OCI-LY7 (cell line): Measurements from ENCODE around the gene MEGF8. TPM values are rescaled to one million over a fixed set of nuclear protein-coding genes. Genes with fewer than 3 reads are reported as not detected.

Source experiments
- BruUV-seq: library from RNA; stranded (reverse); fragments of 400-500 nt; replicated peaks from 2 replicates; lab custom pipeline; 2021; lab: Mats Ljungman, UMichigan
- CTCF ChIA-PET: fragments of 300-600 bp; sonication (Branson Sonifier 250); formaldehyde crosslinking; loops from one replicate; lab custom pipeline; 2022; ENCODE audit warnings: antibody characterized with exemption; ENCODE audit not compliant: unreplicated experiment; lab: Charles Lee
- POLR2A ChIA-PET: fragments of 300-600 bp; sonication (Branson Sonifier 250); formaldehyde crosslinking; loops from one replicate; lab custom pipeline; 2022; ENCODE audit warnings: antibody characterized with exemption; lab: Charles Lee
- DNase-seq: peaks from one replicate; pipeline ENCODE4 v3.0.0-alpha.2; 2015; ENCODE audit warnings: low spot score
- H2AFZ ChIP-seq: fragments of 200-600 bp; sonication (generic), shearing (Covaris generic); 2 replicates; pipeline ENCODE4 v1.6.1; 2014; ENCODE audit warnings: mild to moderate bottlenecking, antibody characterized with exemption, low read length, moderate library complexity
- H3K27ac ChIP-seq: fragments of 200-600 bp; sonication (generic); 2 replicates; pipeline ENCODE4 v1.5.1; 2014; ENCODE audit warnings: mixed run types, low read depth, mild to moderate bottlenecking, moderate library complexity, low read length, inconsistent platforms; ENCODE audit not compliant: poor library complexity, severe bottlenecking
- H3K36me3 ChIP-seq: fragments of 200-600 bp; sonication (generic); 2 replicates; pipeline ENCODE4 v1.6.1; 2014; ENCODE audit warnings: mild to moderate bottlenecking, antibody characterized with exemption, low read length, moderate library complexity, mixed read lengths; ENCODE audit not compliant: insufficient read depth
- H3K4me1 ChIP-seq: fragments of 200-600 bp; sonication (generic); 2 replicates; pipeline ENCODE4 v1.5.1; 2014; ENCODE audit warnings: mild to moderate bottlenecking, low read length; ENCODE audit not compliant: insufficient read depth, poor library complexity, severe bottlenecking
- H3K4me2 ChIP-seq: fragments of 200-600 bp; sonication (generic); 2 replicates; pipeline ENCODE4 v1.6.1; 2014; ENCODE audit warnings: mild to moderate bottlenecking, low read length
- H3K4me3 ChIP-seq: fragments of 200-600 bp; sonication (generic); 2 replicates; pipeline ENCODE4 v1.5.1; 2014; ENCODE audit warnings: mild to moderate bottlenecking, low read depth, low read length; ENCODE audit not compliant: poor library complexity, severe bottlenecking
- H3K79me2 ChIP-seq: fragments of 200-600 bp; sonication (generic); 2 replicates; pipeline ENCODE4 v1.6.1; 2016; ENCODE audit warnings: low read depth, mild to moderate bottlenecking, low read length, moderate library complexity, mixed read lengths; ENCODE audit not compliant: insufficient read depth
- H3K9me2 ChIP-seq: fragments of 200-600 bp; sonication (generic); 2 replicates; pipeline ENCODE4 v1.6.1; 2016; ENCODE audit warnings: mild to moderate bottlenecking, low read length, mixed read lengths; ENCODE audit not compliant: insufficient read depth
- H3K9me3 ChIP-seq: fragments of 200-600 bp; sonication (generic); 2 replicates; pipeline ENCODE4 v1.6.1; 2014; ENCODE audit warnings: mild to moderate bottlenecking, mixed run types, low read length, mixed read lengths
- H4K20me1 ChIP-seq: fragments of 200-600 bp; sonication (generic); 2 replicates; pipeline ENCODE4 v1.6.1; 2014; ENCODE audit warnings: mild to moderate bottlenecking, antibody characterized with exemption, low read length, moderate library complexity, mixed read lengths; ENCODE audit not compliant: insufficient read depth
- CTCF ChIP-seq: fragments of 200-600 bp; sonication (generic); conservative IDR thresholded peaks from 2 replicates; pipeline ENCODE4 v1.5.1; 2014; ENCODE audit warnings: mild to moderate bottlenecking, antibody characterized with exemption, low read length, moderate library complexity, mixed read lengths
- EZH2phosphoT487 ChIP-seq: fragments of 200-600 bp; sonication (generic); IDR thresholded peaks from 2 replicates; pipeline ENCODE4 v1.6.1; 2018; ENCODE audit warnings: low read depth, borderline replicate concordance, mild to moderate bottlenecking, mixed run types, antibody characterized with exemption, low read length, moderate library complexity, mixed read lengths
- intact Hi-C: fragments of 100-400 bp; cut with micrococcal nuclease; formaldehyde crosslinking; loops from one replicate; pipeline ENCODE4 v1.10.0; 2022; ENCODE audit not compliant: unreplicated experiment
- total RNA-seq, 2 experiments: library from RNA; depleted of rRNA in 1 of 2; stranded (reverse); fragments of >200 nt in 1 of 2; shearing (Covaris generic) in 1 of 2; gene quantifications; 2 replicates each; pipeline ENCODE4 v1.2.3, GENCODE V29; 2014 to 2022

The MEGF8 gene
- total RNA-seq, 2 experiments from 2014 or later = 10.5 to 14.7 TPM

GRCh38 chr19:42323473-42323851 is 2.0 kb upstream of the MEGF8 start:
- BruUV-seq = no TSS peak
- POLR2A ChIA-PET = interaction anchor here (0.6 kb wide), 1 partner anchor 1890 kb away, joined by 4 read pairs; no protein-coding TSS in a partner anchor

GRCh38 chr19:42323852-42324654 is 1.4 kb upstream of the MEGF8 start:
- CTCF ChIA-PET = no interaction called here
- no peaks in the 10 kb centered on the region for H3K9me2 ChIP-seq
- no peak overlapping the region for H3K27ac ChIP-seq
- DNase-seq = no peak
- H2AFZ ChIP-seq = no peak overlapping the region; the same call in 1 of the 2 replicates
- H3K4me1 ChIP-seq = peaks cover 25% of the 10 kb centered on the region
- no peaks in the 10 kb centered on the region for H3K36me3 ChIP-seq
- H3K4me3 ChIP-seq = peak overlapping the region; percentile 59
- H3K9me3 ChIP-seq = no peaks in the 10 kb centered on the region
- peak overlapping the region; percentile 78; the same call in 1 of the 2 replicates for H3K4me2 ChIP-seq
- POLR2A ChIA-PET = interaction anchor here (0.6 kb wide), 1 partner anchor 32 kb away, joined by 3 read pairs; no protein-coding TSS in a partner anchor
- no peaks in the 10 kb centered on the region for H4K20me1 ChIP-seq
- intact Hi-C loops = no loop called here
- TF ChIP-seq EZH2phosphoT487 (no peak), CTCF (no peak)
- peaks cover 20% of the 10 kb centered on the region; the same call in 1 of the 2 replicates for H3K79me2 ChIP-seq
- no TSS peak for BruUV-seq

More at GRCh38 chr19:42323473-42323851, 2.0 kb upstream of the MEGF8 start:
- TF ChIP-seq CTCF (no peak), EZH2phosphoT487 (no peak)
- Histone ChIP-seq H3K9me2 (no peaks in the 10 kb centered on the region), H4K20me1 (no peaks in the 10 kb centered on the region), H3K36me3 (no peaks in the 10 kb centered on the region), H2AFZ (no peak overlapping the region), H3K9me3 (no peaks in the 10 kb centered on the region), H3K27ac (no peak overlapping the region), H3K79me2 (peaks cover 20% of the 10 kb centered on the region; the same call in 1 of the 2 replicates), H3K4me2 (no peak overlapping the region), H3K4me3 (no peak overlapping the region), H3K4me1 (peaks cover 25% of the 10 kb centered on the region)
- intact Hi-C loops = no loop called here
- CTCF ChIA-PET = no interaction called here
- DNase-seq = no peak
